GM12892 (cell line): ENCODE results near the gene CCDC85C.

Experiments used
- POLR2A ChIP-seq: IDR thresholded peaks from 2 replicates; pipeline ENCODE4 v1.6.1; 2011; ENCODE audit warnings: low read depth, low read length, control low read depth
- POLR2AphosphoS5 ChIP-seq: IDR thresholded peaks from 2 replicates; pipeline ENCODE4 v1.6.1; 2011; ENCODE audit warnings: low read depth, low read length, control low read depth

GRCh38 chr14:99463974-99464373, 140.0 kb downstream of the CCDC85C start:
- TF ChIP-seq POLR2A = no peak
- no peak for TF ChIP-seq POLR2AphosphoS5
